HG02840 (cell line): ENCODE data around the gene TMEM202.
"Not testable (repeated sequence)": the region's sequence is repeated elsewhere in the genome, so short reads cannot be mapped to it uniquely, and the experiment has no call there.

Experiments used
- ATAC-seq: cut with Tn5 transposase; IDR thresholded peaks from one replicate; pipeline ENCODE4 v1.9.1; 2021; ENCODE audit warnings: mild to moderate bottlenecking, moderate library complexity, moderate number of reproducible peaks; ENCODE audit not compliant: unreplicated experiment, low FRiP score

The TMEM202 gene

DNA sequence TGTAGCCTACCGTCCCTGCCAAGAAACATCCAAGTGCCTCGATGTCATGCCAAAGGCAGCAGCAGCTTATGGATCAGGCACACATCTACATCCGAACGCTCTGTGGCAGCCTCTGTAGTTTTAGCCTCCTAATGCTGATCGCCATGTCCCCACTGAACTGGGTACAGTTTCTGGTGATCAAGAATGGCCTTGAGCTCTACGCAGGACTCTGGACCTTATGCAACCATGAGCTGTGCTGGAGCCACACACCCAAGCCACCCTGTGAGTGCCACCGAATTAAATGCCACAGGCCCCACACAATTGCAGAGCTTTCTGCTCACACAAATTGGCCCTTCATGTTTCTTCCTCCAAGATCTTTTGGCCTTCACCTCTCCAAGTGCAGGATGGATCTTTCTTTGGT, 543 bp downstream of the TMEM202 start:
- ATAC-seq = no peak

DNA sequence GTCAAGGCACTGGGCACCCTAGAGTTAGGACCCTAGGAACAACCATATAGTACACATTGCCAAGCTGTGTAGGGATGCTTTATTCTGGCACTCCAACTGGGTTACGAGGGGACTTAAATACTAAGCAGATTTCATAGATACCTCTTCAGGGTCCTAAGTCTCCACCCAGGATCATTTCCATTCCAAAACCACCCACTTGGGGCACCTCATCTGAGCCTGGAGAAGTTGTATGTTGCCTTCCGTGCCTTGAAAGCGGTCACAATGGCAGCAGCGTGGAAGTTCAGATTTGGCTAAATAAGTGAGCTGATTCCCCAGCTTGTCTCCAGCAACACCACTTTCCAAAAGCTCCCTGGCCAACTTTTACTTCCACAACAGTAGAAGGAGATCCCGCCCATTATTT, 4.6 kb downstream of the TMEM202 start:
- ATAC-seq = no peak

- ATAC-seq = no peak
These were observed 6.3 kb downstream of the TMEM202 start for GRCh38 chr15:72404356-72404755.

- no peak for ATAC-seq
These were observed 6.7 kb downstream of the TMEM202 start for GRCh38 chr15:72404841-72405240.

DNA sequence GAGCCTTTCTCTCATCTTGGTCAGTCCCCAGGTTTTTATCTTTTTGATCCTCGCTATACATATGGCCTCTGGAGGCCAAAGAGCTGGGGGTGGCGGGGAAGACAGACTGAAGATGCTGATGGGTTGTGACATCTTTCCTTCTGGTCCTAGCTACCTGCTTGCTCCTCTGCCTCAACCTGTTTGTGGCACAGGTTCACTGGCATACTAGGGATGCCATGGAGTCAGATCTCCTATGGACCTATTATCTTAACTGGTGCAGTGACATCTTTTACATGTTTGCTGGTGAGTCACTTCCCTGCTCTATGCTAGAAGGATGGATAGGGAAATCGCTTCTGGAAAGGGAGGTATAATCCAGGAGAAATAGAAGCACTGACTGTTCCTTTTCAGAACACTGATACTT, 8.8 kb downstream of the TMEM202 start:
- ATAC-seq = no peak

GRCh38 chr15:72411111-72411510, 13.0 kb downstream of the TMEM202 start:
- ATAC-seq = no peak

DNA sequence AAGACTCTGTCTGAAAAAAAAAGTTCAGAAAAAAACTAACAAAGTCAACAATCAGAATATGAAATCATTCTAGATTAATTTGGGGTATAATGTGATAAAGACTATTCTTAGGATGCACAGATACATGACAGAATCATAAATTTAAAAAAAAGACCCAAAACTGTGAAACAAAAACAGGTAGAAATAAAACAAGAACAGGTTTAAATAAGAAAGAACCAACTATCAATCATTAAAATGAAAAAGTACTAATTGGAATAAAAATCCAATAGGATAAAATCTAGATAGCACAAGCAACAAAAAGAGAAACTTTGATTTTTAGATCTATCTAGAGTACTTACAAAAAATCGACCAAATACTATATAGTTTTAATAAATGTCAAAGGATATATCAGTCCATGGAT, 13.4 kb downstream of the TMEM202 start:
- no peak for ATAC-seq

DNA sequence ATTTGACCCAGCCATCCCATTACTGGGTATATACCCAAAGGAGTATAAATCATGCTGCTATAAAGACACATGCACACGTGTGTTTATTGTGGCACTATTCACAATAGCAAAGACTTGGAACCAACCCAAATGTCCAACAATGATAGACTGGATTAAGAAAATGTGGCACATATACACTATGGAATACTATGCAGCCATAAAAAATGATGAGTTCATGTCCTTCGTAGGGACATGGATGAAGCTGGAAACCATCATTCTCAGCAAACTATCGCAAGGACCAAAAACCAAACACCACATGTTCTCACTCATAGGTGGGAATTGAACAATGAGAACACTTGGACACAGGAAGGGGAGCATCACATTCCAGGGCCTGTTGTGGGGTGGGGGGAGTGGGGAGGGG, 15.2 kb downstream of the TMEM202 start:
- ATAC-seq = not testable (repeated sequence)

GRCh38 chr15:72415304-72415703, 17.2 kb downstream of the TMEM202 start:
- ATAC-seq = no peak

DNA sequence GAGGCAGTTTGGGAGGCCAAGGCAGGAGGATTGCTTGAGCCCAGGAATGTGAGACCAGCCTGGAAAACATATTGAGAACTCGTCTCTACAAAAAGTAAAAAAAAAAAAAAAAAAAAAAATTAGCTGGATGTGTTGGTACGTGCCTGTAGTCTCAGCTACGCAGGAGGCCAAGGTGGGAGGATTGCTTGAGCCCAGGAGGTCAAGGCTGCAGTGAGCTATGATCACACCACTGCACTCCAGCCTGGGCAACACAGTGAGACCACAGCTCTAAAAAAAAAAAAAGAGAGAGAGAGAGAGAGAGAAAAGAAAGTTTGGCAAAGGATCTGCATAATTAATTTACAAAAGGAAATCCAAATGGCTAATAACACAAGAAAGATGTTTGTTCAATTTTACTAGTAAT, 21.7 kb downstream of the TMEM202 start:
- ATAC-seq = not testable (repeated sequence)

- ATAC-seq = no peak
These were observed 22.5 kb downstream of the TMEM202 start for GRCh38 chr15:72420576-72420975.

DNA sequence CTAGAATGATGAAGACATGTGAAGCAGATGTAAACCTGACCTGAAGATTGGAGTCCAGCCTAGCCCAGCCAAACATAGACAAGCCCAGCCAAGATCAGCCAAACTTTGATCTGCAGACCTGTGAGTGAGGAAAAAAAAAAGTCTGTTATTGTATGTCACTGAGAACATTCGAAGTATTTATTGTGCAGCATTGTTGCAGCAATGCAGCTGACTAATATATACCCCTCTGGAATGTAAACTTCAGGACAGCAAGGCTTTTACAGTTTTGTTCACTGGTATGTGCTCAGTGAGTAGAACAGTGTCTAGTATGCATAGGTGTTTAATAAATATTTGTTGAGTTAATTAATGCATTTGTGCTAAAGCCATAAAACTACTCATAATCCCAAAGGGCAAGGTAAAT, 23.4 kb downstream of the TMEM202 start:
- no peak for ATAC-seq

DNA sequence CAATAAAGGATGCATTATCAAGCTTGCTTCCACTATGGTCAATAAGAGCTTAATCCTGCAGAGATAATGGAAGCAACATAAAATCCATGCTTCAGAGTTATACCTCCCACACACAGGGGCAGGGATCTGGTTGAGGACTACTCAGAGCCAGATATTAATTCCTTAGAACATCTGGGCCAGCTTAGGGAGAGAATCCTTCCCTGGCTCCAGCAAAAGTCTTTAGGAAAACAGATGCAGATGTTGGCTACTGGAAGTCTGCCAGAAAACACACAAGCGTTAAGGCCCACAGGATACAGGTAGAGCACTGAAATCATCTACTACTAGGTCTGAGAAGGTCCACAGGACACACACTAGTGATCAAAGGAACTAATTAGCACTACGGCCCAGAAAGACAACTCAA, 25.2 kb downstream of the TMEM202 start:
- ATAC-seq = no peak

- no peak for ATAC-seq
These were observed 28.6 kb downstream of the TMEM202 start for GRCh38 chr15:72426753-72427152.

GRCh38 chr15:72437650-72438316, 39.7 kb downstream of the TMEM202 start:
- no peak for ATAC-seq

DNA sequence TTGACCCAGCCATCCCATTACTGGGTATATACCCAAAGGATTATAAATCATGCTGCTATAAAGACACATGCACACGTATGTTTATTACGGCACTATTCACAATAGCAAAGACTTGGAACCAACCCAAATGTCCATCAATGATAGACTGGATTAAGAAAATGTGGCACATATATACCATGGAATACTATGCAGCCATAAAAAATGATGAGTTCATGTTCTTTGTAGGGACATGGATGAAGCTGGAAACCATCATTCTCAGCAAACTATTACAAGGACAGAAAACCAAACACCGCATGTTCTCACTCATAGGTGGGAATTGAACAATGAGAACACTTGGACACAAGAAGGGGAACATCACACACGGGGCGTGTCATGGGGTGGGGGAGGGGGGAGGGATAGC, 44.7 kb downstream of the TMEM202 start:
- ATAC-seq = not testable (repeated sequence)

- no peak for ATAC-seq
These were observed 47.3 kb downstream of the TMEM202 start for GRCh38 chr15:72445426-72445825.

GRCh38 chr15:72450805-72451204, 52.7 kb downstream of the TMEM202 start:
- no peak for ATAC-seq

DNA sequence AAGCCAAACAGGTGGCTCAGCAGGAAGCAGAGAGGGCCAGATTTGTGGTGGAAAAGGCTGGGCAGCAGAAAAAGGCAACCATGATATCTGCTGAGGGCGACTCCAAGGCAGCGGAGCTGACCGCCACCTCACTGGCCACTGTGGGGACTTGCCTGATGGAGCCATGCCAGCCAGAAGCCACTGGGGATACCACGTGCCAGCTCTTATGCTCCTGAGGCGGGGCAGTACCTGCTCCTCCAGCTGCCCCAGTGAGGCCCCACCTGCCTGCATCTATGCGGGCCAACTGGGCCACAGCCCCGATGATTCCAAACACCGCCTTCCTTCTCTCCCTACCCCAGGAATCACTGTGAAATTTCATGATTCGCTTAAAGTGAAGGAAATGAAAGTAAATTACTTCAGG, 53.1 kb downstream of the TMEM202 start:
- ATAC-seq = no peak

GRCh38 chr15:72456684-72457083, 58.6 kb downstream of the TMEM202 start:
- no peak for ATAC-seq
